Iris pigment epithelial cell (primary cell): ENCODE measurements around the gene OLFML2B.
"Not testable (repeated sequence)": the region's sequence is repeated elsewhere in the genome, so short reads cannot be mapped to it uniquely, and the experiment has no call there.

Source experiments
- DNase-seq: peaks from one replicate; pipeline ENCODE4 v3.0.0-alpha.2; 2011; ENCODE audit warnings: low read depth

OLFML2B gene

DNA sequence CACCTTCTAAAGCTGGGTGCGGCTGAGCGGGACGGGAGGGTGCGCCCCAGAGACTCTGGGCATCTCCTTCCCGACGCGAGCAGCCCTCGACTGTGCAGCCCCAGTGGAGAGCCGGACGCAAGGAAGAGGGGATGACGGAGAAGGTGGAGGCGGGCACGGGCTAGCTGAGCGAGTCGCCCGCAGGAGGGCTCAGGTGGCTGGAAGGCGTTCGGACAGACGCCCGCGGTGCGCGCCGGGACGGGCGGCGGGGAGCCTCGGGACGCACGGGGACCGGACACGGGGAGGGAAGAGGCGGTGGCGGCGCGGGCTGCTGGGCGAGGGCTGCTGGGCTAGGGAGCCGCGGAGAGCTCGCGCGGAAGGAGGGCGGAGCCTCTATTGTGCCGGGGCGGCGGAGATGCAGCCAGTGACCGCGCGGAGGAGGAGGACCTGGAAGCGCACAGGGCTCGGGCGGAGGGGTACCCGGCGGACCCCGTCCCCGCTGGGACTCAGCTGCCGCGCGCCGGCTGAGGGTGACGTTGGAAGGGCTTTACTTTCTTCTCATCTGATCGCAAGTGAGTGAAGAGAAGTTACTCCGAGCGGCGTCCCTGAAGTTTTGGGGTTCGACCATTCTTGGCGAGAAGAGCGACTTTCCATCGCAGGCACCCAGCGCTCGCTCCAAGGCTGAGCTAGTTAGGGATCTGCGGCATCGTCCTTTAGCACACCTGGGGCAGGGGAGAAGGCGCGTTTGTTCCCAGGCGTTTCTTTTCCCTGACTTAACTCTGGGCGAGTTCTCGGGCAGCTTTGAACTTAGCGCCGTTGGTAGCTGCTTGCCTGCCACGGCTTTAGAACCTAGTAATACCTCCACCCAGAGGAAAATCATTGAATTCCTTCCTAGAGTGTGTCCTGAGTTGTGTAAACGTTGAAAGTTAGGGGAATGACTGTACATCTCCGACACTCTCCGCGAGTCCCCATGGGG lies at the start of gene OLFML2B:
Gene OLFML2B, minus strand, starts transcription at position 323 of the 955 bp plus-strand sequence. CDS start 439 bp downstream, outside the sequence.
- peak; percentile 86 for DNase-seq

GRCh38 chr1:162072740-162073139 lies 49.1 kb upstream of the OLFML2B start:
- DNase-seq = no peak

GRCh38 chr1:162070825-162071224 lies 47.2 kb upstream of the OLFML2B start:
- DNase-seq = no peak

DNA sequence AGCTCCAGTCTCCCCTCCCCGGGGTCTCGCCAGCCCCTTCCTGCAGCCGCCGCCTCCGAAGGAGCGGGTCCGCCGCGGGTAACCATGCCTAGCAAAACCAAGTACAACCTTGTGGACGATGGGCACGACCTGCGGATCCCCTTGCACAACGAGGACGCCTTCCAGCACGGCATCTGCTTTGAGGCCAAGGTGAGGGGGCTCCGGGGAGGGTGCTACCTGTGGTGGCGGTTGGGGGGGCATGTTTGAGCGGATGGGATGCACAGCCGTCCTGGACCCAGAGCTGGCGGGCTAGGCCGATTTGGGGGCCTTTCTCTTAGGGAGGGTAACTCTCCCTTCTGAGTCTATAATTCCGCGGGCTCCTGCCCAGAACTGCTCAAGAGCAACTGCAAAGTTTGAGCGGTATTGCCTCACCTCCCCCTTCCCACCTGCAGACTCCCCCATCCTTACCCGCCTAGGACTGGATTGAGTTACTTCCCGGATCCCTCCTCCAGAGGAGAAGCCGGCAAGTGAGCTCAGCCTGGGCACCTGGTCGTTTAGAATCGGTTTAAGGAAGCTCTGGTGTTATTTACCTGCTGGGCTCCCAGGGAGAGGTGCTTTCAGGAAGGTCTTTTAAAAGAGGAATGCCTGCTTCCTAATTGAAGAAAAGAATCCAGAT lies 46.6 kb upstream of the OLFML2B start:
- no peak for DNase-seq

DNA sequence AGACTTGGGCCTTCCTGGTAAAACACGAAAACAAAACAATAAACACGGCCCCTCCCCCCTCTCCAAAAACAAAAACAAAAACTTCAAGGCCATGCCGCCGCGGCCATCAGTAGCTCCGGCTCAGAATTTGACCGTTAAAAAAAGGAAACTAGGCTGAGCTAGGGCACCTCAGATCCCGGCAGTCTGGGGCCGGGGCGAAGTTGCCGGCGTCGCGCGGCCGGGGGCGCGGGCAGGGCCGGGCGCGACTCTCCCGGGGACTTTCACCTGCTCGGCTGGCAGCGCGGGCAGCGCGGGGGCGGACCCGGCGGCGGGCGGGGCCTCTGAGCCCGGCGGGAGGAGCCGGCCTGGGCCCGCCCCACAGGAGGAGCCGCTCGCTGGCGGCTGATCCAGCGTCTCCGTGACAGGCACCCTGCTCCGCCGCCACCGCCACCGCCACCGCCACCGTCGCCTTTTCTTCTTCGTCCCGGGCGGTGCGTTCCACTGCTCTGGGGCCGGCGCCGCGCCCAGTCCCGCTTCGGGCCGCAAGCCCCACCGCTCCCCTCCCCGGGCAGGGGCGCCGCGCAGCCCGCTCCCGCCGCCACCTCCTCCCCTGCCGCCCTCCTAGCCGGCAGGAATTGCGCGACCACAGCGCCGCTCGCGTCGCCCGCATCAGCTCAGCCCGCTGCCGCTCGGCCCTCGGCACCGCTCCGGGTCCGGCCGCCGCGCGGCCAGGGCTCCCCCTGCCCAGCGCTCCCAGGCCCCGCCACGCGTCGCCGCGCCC lies 45.8 kb upstream of the OLFML2B start, which contains the start of gene NOS1AP:
Gene NOS1AP, plus strand, starts transcription at position 358 of the 760 bp plus-strand sequence. CDS start 487 bp downstream, outside the sequence.
- peak; percentile 32 for DNase-seq

DNA sequence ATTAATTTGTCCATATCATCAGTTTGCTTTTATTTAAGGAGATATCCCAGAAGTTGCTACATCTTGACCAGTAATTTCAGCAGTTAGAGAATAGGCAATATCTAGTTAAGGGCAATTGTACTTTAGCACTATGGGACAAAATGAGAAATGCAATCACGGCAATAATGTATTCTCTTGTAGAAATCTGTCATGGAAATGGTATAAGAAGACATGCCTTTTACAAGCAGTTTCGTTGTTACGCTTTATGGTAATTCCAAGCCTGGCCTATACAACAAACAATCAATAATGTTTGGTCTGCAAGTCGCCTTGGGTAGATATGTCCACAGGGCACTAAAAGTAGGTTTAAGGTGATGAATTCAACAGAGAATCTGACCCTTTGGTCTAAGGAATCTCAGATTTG lies 44.6 kb upstream of the OLFML2B start:
- DNase-seq = no peak

GRCh38 chr1:162067466-162067865 lies 43.8 kb upstream of the OLFML2B start:
- DNase-seq = no peak

DNA sequence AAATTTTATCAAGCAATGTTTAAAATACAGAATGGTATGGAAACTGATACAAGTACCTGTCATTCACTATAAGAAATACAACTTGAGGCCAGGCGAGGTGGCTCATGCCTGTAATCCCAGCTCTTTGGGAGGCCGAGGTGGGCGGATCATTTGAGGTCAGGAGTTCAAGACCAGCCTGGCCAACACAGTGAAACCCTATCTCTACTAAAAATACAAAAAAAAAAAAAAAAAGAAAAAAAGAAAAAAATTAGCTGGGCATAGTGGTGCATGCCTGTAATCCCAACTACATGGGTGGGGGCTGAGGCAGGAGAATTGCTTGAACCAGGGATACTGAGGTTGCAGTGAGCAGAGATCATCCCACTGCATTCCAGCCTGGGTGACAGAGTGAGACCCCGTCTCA lies 43.2 kb upstream of the OLFML2B start:
- DNase-seq = not testable (repeated sequence)

GRCh38 chr1:162065016-162065415 lies 41.3 kb upstream of the OLFML2B start:
- DNase-seq = no peak

- peak; percentile 72 for DNase-seq
Measured at GRCh38 chr1:162062542-162063015, 38.9 kb upstream of the OLFML2B start.

- DNase-seq = no peak
Measured at GRCh38 chr1:162060314-162060713, 36.6 kb upstream of the OLFML2B start.

DNA sequence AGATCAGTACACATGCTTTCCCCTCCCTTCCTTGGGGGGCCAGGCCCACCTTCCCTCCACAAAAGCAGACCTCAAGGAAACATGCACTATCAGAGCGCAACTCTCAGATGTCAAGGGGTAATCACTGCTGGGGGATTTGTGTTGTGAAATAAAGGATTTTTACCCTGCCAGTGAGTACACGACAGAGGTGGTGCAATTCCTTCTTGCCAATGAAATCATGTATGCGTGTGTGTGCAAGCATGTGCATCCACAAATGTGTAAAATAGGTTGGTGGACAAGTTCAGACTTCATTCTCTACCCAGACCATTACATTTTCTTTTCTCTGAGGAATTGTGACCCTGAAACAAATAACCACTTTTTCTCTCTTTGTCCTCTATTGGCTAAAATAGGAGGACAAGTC lies 36.1 kb upstream of the OLFML2B start:
- DNase-seq = no peak

- no peak for DNase-seq
Measured at GRCh38 chr1:162056579-162056978, 32.9 kb upstream of the OLFML2B start.

- DNase-seq = peak; percentile 74
Measured at GRCh38 chr1:162056043-162056442, 32.4 kb upstream of the OLFML2B start.

DNA sequence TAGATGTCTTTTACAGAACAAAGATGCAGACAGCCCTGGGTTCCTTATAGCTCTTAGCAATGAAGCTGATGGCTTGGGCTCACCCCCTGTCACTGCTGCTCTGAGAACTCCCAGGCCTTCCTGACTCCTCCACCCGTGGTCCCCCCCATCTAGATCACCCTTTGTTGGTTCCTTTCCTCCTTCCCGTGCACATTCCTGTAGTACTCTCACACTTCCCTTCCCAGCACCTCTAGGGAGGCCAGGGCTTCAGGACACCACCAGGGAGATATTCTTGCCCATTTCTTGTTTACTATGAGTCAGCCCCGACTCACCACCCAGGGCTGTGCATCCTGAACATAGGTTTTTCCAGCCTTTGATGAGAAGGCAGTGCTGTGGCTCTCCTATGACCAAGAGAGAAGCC lies 31.4 kb upstream of the OLFML2B start:
- peak; percentile 90 for DNase-seq

- DNase-seq = not testable (repeated sequence)
Measured at GRCh38 chr1:162053949-162054348, 30.3 kb upstream of the OLFML2B start.

GRCh38 chr1:162046921-162047320 lies 23.3 kb upstream of the OLFML2B start:
- DNase-seq = no peak

DNA sequence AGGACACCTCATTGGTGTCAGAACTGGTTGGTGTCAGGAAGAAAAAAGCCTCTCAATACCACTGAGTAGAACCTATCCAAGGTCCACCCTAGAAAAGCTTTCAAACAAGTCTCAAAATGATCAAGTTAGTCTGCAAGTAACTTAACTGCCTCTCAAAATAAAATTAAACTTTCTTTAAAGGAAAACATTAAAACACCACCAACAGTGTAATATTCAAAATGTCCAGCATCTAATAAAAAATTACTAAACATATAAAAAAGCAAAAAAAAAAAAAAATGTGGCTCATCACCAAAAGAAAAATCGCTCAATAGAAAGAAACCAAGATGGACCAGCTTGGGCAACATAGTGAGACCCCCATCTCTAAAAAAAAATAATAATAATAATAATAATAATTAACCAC lies 18.7 kb upstream of the OLFML2B start:
- no peak for DNase-seq

DNA sequence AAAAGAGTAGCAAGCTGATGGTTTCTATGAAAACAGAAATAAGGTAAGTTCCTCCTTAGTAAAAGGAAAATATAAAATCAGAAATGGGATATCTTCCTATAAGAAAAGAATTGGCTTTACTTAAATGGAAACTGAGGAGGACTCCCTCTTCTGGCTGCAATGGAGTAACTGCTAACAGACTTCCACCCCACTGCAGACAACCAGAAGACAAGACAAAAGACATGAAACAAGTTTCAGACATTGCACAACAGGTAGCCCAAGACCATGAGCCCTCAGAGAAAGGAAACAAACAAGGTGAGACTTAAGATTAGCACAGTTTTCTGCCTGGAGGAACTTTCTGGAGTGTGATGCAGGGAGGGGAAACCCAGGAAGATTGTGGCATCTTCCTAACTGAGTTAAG lies 17.0 kb upstream of the OLFML2B start:
- peak; percentile 79 for DNase-seq

DNA sequence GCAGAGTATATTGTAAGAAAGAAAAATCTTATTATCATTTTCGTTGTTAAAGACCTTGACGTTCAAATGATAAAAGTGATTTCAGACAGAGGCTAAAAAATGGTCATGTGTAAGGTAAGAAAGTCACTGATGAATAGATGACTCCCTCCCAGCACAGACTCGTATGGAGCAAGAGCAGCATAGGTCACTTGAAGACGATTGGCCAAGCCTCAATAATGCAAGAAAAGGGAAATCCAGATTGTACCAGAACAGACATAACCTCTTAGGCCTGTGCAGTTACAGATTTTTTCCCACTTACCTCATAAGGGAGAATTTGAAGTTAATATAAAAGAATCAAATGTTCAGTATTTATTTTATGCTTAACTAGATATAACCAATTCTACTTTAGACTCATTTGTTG lies 16.3 kb upstream of the OLFML2B start:
- no peak for DNase-seq

GRCh38 chr1:162038624-162039023 lies 15.0 kb upstream of the OLFML2B start:
- no peak for DNase-seq

DNA sequence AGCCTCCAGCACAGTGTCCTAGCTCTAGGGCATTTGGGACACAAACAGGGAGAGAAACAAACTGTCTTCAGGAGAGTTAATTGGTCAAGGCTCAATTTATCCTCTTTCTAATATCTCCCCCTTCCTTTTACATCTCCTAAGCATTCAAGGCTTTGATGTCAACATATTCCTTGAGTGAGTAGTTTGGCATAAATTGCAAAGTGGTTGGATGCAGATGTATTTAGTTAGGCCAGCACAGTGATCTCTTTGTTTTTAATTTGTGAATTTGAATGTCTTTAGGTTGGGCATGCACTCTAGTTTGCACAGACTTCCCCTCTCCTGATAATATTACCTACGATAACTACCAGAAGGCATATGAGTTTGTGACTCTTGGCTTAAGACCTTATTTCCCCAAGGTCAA lies 12.5 kb upstream of the OLFML2B start:
- no peak for DNase-seq
